Measurements from ENCODE around the gene ADCY9.
"Not testable (repeated sequence)": the region's sequence is repeated elsewhere in the genome, so short reads cannot be mapped to it uniquely, and the experiment has no call there.

The ADCY9 gene

DNA sequence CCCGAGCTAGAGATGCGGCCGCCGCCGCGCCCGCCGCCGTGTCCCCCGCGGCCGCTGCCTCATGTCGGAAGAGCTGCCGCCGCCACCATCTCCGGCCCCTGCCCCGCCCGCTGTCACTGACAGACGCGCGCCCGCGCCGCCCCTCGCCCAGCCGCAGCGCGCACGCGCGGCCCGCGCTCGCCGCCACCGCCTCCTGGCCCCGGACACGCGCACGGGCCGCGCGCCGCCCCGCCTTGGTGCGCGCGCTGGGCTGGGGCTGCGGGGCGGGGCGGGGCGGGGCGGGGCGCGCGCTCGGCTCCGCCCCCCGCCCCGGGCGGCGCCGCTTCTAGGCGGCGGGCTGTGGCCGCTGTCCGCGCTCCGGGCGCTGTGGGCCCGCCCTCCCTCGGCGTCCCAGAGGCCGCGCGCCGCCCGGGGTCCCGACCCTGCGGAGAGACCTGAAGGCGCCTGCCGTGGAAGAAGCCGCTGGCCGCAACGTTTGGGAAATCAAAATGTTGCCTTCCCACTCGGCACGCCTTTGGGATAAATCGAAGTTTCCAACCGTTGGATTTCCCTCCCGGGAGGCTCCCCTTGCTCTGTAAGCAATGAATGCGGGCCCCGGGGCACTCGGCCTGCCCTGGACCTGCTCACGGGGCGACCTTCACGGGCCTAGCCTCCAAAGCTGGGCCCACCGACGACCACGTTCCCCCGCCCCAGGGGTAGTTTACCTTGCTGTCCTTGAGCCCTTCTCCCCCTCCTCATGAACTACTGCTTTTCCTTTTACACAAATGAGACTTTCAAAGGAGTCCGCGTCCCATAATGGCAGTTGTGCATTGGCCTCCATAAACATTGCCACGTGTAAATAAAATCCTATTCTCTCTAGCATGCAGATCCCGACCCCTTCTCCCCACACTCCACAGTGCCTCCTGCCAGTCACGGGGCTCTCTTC is at the start of gene ADCY9:
ADCY9 (minus strand) TSS at position 118 of the 925 bp plus-strand sequence. CDS start 1,000 bp downstream, outside the sequence.
- peak; percentile 99 for DNase-seq (ENCODE audit: low spot score)

DNA sequence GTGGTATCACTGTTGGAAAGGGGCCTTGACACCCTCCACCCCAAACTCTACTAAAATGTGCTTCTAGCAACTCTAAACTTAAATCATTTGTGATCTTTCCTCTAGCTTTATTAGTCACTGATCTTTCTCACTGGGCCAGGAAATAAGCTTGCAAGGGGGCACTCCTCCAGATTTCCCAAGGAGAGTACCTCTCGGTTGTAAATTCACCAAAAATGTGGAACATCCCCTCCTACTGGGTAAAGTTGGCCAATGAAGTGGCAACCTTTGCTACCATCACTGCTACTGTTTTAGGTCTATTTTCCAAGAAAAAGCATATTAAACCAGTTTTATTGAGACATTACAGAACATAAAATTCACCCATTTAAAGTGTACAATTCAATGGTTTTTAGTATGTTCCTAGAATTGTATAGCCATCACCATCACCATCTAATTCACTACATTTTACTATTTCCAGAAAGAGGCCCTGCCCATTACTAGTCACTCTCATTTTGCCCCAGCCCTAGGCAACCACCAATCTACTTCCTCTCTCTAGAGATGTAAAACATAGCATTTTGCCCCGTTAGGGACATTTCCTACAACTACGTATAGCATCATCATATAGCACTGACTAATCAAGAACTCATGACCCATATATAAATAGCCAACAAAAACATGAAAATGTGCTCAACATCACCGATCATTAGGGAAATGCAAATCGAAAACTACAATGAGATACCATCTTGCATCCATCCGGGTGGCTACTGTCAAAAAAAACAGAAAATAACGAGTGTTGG is 44.6 kb upstream of the ADCY9 start:
- DNase-seq (ENCODE audit: low spot score) = no peak

DNA sequence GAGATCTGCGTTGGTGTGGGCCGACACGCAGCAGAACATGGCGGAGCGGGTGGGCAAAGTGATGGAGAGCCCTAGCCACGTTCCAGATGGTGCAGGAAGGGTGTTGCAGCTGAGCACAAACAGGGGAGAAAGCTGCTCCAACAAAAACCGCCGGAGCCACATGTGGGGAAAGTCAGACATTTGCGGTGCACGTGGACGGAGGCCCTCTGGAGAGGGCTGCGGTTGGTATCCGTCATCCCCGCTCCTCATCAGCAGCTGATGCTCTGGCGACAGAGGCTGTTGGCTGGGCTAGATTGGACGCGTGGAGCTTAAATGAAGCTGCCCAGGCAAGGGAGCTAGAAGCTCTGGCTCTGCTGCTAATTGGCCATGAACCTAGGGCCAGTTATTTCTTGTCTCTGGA is 43.5 kb upstream of the ADCY9 start:
- no peak for DNase-seq (ENCODE audit: low spot score)

DNA sequence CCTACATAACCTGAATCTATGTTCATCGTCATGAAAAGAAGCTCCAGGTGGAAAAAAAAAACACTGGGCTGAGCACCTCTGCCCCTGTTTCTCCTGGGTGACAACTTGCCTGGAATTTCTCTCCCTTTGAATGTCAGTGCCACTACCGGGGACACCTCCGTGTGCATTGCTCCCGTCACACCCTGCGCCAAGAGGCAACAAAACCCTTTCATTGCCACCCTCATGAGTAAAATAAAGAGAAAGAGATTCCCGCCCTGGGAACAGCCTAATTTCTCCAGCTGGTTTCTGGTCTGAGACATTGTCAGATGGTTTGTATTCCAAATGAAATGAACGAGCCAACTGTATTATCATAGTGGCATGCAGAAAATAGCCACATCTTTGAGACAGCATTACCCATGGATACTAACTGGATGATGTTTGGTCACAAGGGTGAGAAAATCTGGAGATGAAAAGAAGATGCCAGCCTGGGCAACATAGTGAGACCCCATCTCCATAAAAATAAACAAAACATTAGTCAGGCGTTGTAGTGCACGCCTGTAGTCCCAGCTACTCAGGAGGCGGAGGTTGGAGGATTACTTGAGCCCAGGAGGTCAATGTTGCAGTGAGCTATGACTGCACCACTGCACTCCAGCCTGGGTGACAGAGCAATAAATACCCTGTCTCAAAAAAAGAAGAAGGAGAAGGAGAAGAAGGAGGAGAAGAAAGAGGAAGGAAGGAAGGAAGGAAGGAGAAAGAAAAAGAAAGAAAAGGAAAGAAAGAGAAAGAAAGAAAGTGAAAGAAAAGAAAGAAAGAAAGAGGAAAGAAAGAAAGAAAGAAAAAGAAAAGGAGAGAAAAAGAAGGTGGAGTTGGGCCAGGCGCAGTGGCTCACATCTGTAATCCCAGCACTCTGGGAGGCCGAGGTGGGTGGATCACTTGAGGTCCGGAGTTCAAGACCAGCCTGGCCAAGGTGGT is 42.2 kb upstream of the ADCY9 start:
- no peak for DNase-seq (ENCODE audit: low spot score)

DNA sequence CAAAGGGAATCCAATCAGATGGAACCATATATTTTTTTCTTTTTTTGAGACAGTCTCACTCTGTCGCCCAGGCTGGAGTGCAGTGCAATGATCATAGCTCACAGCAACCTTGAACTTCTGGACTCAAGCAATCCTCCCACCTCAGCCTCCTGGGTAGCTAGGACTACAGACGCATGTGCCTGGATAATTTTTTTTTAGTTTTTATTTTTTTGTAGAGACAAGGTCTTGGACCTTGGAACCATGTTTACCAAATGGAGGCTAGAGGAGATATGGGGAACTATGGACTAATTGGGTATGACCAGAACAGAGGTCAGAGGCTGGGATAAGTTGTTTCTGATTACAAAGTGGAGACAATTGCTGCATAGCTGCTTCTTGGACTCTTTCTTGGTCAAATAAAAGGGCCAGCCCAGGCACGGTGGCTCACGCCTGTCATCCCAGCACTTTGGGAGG is 41.2 kb upstream of the ADCY9 start:
- no peak for DNase-seq (ENCODE audit: low spot score)

DNA sequence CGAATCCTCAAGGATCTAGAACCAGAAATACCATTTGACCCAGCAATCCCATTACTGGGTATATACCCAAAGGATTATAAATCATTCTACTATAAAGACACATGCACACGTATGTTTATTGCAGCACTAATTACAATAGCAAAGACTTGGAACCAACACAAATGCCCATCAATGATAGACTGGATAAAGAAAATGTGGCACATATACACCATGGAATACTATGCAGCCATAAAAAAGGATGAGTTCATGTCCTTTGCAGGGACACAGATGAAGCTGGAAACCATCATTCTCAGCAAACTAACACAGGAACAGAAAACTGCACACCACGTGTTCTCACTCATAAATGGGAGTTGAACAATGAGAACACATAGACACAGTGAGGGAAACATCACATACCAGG is 40.3 kb upstream of the ADCY9 start:
- not testable (repeated sequence) for DNase-seq (ENCODE audit: low spot score)

DNA sequence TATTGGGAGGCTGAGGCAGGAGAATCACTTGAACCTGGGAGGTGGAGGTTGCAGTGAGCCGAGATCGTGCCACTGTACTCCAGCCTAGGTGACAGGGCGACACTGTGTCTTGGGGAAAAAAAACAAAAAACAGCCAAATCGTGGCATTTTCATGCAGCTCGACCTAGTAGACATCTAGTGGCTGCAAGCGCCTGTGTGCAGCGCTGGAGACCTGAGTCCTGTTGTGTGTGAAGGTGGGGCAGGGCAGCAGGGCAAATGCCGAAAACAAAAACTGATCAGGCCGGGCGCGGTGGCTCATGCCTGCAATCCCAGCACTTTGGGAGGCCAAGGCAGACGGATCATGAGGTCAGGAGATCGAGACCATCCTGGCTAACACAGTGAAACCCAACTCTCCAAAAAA is 37.1 kb upstream of the ADCY9 start:
- DNase-seq (ENCODE audit: low spot score) = not testable (repeated sequence)

DNA sequence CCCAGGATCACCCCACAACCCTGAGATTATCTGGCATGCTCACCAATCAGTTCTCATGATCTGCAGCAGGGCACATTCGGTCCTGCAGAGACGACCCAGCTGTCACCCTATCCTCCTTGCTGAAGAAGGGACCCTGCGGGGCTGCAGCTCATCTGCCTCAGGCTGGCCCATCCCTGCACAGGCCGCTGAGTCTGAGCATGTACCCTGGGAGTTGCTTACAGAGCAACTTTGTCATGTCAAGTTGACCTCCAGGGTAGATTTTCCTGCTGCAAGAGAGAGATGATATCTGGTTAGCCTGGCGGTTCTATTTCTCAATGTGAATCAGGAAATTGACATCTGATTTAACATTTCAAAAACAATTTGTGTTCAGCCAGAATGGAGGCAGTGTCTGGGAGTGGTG is 36.0 kb upstream of the ADCY9 start:
- DNase-seq (ENCODE audit: low spot score) = no peak

DNA sequence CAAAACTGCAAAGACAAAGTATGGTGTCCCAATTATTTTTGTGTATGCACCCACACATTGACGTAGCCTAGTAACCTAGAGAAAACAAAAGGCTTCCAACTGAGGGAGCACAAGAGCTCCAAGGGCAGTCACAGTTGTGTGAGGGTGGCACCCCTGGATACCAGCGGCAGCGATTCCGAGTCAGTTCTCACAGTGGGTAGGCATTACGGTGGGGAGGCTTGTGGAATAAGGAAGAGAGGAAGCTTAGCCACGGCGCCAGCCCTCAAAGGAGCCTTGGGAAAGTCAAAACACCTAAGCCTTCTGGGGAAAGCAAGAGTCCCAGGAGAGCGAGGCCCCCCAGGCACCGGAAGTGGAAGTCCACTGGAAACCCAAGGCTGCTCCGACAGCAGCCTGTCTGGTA is 31.0 kb upstream of the ADCY9 start:
- no peak for DNase-seq (ENCODE audit: low spot score)

DNA sequence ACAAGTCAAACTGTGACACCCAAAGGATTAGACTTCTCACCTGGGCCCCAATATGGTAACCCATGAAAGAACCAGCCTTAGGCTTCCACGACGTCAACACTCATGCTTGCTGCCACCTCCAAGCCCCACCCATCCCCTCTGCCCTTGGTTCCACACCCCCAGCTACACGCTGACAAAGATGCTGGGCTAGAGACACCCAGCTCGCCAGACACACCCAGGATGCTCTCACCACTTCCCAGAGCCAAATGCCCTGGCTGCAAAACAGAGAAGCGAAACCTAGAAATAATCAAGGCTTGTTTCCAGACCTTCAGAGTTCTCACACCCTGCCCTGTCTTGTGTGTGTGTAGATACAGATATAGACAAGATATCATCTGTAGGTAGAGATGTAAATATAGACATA is 26.0 kb upstream of the ADCY9 start:
- DNase-seq (ENCODE audit: low spot score) = no peak

DNA sequence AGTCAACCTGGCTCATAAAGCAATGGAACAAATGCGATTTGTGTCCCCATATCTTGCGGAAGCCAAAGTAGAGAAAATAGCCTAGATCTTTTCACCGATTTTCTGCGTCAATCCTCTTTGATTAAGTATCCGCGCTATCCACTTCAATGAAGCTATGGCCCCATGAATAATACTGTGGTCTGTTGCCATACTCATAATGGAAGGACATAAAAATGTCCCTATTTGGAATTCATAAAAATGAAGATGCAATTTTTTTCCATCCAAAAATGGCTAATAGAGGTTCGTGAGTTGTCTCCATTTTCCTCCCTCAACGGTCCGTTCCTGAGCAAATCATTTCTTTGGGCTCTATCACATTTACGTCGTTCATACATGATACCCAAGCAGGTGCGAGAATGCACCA is 25.4 kb upstream of the ADCY9 start:
- DNase-seq (ENCODE audit: low spot score) = no peak

DNA sequence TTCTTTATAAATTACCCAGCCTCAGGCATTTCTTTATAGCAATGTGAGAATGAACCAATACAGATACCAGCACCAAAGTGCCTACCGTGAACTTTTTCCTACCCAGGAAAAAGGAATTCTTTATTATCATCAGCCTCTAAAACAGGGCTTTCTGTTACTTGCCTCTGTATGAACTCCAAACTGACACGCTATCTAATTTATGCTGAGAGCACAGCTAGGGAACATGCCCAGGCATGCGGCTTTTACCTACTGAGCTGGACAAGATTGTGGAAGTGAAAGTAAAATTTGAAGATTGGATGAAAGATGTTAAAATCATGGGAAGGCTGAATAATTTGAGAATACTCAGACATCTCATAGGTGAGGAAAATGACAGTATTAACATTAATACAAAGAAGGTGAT is 24.4 kb upstream of the ADCY9 start:
- no peak for DNase-seq (ENCODE audit: low spot score)

DNA sequence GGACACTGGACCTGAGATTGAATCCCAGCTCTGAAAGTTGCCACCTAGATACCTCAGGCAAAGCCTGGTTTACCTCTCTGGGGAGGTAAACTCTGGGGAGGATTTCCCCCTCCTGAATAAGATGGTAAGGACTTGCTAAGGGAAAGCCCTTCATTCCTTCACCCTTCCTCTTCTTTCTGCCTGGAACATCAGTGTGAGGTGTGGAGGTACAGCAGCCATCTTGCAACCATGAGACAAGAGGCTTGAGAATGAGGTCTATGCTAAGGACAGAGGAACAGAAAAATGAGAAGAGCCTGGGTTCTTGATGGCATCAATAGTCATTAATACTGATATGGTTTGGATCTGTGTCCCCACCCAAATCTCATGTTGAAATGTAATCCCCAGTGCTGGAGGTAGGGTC is 23.7 kb upstream of the ADCY9 start:
- DNase-seq (ENCODE audit: low spot score) = no peak

DNA sequence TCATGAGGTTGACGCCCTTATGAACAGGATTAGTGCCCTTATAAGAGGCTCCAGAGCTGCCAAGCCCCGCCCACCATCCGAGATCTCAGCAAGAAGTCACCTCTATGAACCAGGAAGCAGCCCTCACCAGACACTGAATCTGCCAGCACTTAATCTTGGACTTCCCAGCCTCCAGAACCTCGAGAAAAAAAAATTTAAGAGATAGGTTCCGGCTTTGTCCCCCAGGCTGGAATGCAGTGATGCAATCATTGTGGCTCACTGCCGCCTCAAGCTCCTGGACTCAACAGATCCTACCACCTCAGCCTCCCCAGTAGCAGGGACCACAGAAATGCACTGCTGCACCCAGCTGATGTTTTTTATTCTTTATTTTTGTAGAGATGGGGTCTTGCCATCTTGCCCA is 22.5 kb upstream of the ADCY9 start:
- no peak for DNase-seq (ENCODE audit: low spot score)

DNA sequence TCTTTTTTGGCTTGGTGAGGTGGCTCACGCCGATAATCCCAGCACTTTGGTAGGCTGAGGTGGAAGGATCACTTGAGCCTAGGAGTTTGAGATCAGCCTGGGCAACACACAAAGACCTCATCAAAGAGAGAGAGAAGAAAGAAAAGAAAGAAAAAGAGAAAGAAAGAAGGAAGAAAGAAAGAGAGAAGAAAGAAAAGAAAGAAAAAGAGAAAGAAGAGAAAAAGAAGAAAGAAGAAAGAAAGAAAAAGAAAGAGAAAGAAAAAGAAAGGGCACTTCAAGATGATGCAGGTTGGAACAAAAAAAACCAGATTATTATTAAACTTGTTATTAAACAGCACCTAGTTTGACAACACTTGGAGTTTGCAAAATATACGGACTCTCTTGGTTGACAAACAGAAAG is 21.2 kb upstream of the ADCY9 start:
- no peak for DNase-seq (ENCODE audit: low spot score)

DNA sequence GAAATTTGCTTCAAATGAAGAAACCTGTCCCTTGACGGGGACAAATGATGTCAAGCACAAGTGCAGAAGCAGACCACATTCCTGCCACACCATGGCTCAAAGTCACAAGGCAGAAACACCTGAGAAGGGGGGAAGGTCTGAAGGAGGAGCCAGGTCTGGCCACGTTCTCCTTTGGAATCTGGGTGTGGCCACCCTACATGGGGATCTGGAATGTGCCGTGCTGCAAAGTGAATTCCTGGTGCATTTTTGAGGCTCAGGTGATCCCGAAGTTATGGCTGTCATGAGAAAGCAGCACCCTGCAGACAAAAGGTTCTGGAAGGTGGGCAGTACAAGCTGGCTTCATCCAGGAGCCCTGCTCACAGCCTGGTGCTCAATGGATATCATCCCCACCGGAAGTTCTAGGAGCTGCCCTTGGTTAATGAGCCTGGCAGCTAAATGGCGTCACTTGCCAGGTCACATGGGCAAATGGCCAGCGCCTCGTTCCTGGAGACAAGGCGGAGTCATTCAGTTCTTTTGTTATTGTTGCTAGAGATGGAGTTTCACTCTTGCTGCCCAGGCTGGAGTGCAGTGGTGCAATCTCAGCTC is 20.1 kb upstream of the ADCY9 start:
- DNase-seq (ENCODE audit: low spot score) = no peak

DNA sequence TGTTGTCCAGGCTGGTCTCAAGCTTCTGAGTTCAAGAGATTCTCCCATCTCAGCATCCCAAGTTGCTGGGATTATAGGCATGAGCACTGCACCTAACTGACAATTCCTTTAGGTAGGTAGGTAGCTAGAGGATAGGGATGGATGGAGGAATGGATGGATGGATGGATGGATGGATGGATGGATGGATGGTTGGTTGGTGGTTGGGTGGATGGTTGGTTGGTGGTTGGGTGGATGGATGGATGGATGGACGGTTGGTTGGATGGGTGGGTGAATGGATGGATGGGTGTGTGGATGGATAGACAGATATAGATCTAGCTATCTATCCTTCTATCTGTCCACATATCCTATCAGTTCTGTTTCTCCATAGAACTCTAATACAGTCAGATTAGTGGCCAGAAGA is 19.3 kb upstream of the ADCY9 start:
- no peak for DNase-seq (ENCODE audit: low spot score)

DNA sequence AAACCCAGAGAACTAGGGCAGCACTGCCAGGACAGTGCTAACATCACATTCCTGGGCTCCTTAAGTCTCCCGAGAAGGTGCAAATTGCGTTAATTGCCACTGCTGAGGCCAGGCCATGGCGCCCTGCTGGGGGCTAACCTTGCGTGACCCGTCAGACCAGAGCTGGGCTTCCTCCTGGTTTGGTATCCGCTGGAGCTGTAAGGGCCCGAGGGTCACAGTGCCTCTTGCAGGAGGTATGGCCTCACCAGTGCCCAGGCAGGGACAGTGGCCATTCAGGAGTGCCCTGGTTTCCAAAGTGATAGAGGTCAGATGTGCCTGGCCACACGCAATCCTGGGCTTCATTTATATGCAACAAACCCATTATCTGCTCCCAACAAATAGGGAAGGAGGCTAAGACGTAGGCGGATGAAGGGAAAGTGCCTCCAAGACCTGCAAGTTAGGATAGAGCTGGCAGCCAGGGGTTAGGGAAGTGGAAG is 17.7 kb upstream of the ADCY9 start:
- DNase-seq (ENCODE audit: low spot score) = no peak

DNA sequence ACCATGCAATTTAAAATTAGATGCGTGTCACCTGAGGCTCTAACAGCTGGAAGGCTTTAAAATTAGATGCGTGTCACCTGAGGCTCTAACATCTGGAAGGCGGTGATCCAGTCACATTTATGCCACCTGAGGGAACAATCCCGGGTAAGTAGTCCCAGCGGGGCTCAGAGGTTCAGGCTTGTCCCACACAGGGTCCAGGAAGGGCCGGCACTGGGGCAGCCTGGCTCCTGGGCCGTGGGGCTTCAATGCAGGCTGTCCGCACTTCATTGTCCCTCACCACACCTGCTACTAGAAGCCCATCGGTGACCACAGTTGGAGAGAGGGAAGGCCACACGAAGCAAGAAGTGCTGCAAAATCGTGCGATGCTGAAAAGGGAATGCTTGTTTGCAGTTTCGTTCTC is 15.4 kb upstream of the ADCY9 start:
- no peak for DNase-seq (ENCODE audit: low spot score)

DNA sequence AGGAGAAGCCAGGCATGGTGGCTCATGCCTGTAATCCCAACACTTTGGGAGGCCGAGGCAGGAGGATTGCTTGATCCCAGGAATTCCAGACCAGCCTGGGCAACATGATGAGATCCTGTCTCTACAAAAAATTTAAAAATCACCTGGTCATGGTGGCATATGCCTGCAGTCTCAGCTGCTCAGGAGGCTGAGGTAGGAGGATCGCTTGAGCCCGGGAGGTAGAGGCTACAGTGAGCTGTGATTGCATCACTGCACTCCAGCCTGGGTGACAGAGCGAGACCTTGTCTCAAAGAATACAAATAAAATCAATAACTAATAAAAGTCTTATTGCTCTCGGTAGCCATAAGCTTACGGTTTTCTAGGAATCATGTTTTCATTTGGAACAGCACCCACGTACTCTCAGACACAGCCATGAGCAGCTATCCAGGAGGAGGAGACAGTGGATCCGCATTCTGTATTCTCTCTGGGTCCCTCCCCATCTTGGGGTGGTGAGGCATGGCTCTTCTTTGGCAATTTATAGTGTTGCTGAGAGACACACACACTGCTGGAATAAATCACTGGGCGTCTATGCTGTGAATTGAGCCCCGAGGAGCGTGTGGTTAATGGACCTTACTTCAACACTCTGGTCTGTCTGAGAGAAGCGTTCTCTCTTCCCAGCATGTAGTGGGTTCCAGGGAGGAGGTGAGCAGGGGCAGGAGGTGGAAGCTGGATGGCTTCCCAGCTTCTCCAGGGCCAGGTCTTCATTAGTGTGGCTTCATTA is 8.5 kb upstream of the ADCY9 start:
- DNase-seq (ENCODE audit: low spot score) = no peak

Data from HuH-7.5 (cell line).